Measurements from ENCODE around the gene COQ9.

The COQ9 gene

GRCh38 chr16:57422026-57422944 is 25.0 kb upstream of the COQ9 start:
- H3K9ac ChIP-seq (ENCODE audit: low read length): no peak overlapping the region
- H3K4me2 ChIP-seq (ENCODE audit: low read length): no peak overlapping the region
- no peak overlapping the region for H4K5ac ChIP-seq (ENCODE audit: low read length)
- H2BK120ac ChIP-seq (ENCODE audit: low read depth, low read length): no peak overlapping the region
- no peak overlapping the region for H3K4ac ChIP-seq (ENCODE audit: low read depth, low read length)
- no peaks in the 10 kb centered on the region for H3K27me3 ChIP-seq (ENCODE audit: insufficient read depth, low read length, poor library complexity)
- H3K56ac ChIP-seq (ENCODE audit: low read length): no peak overlapping the region
- H3K79me2 ChIP-seq (ENCODE audit: control insufficient read depth, insufficient read depth, low read length): no peaks in the 10 kb centered on the region
- H2AK5ac ChIP-seq (ENCODE audit: low read length): no peak overlapping the region
- H3K27ac ChIP-seq (ENCODE audit: low read depth, low read length): no peak overlapping the region
- H3K4me3 ChIP-seq (ENCODE audit: low read length): no peak overlapping the region
- peak; percentile 74 for DNase-seq
- no CpG with 5 or more reads among the region's 10 CpGs for WGBS (ENCODE audit: extremely low coverage, insufficient coverage, low lambda C conversion rate)
- H2BK5ac ChIP-seq (ENCODE audit: low read length): no peak overlapping the region
- H3K4me1 ChIP-seq (ENCODE audit: control insufficient read depth, low read depth, low read length): peaks cover 7% of the 10 kb centered on the region
- H3K36me3 ChIP-seq (ENCODE audit: control insufficient read depth, insufficient read depth, low read length): no peaks in the 10 kb centered on the region
- H3K79me1 ChIP-seq (ENCODE audit: low read length): no peaks in the 10 kb centered on the region
- H4K8ac ChIP-seq (ENCODE audit: low read depth, low read length): no peak overlapping the region
- no peak overlapping the region for H3K23ac ChIP-seq (ENCODE audit: low read length)
- no peak overlapping the region for H3K18ac ChIP-seq (ENCODE audit: low read length)
- H2BK15ac ChIP-seq (replicated peaks; ENCODE audit: low read depth): no peak overlapping the region

GRCh38 chr16:57423152-57423551 is 24.1 kb upstream of the COQ9 start:
- no peaks in the 10 kb centered on the region for H3K79me2 ChIP-seq (ENCODE audit: control insufficient read depth, insufficient read depth, low read length)
- no peaks in the 10 kb centered on the region for H3K79me1 ChIP-seq (ENCODE audit: low read length)
- H3K4me1 ChIP-seq (ENCODE audit: control insufficient read depth, low read depth, low read length): peaks cover 5% of the 10 kb centered on the region
- peaks cover under 1% of the 10 kb centered on the region for H3K36me3 ChIP-seq (ENCODE audit: control insufficient read depth, insufficient read depth, low read length)
- no peak overlapping the region for H2BK15ac ChIP-seq (replicated peaks; ENCODE audit: low read depth)
- H3K23ac ChIP-seq (ENCODE audit: low read length): no peak overlapping the region
- H4K5ac ChIP-seq (ENCODE audit: low read length): no peak overlapping the region
- no peak overlapping the region for H3K18ac ChIP-seq (ENCODE audit: low read length)
- H4K8ac ChIP-seq (ENCODE audit: low read depth, low read length): no peak overlapping the region
- WGBS (ENCODE audit: extremely low coverage, insufficient coverage, low lambda C conversion rate): no CpG with 5 or more reads among the region's 2 CpGs
- no peak overlapping the region for H3K27ac ChIP-seq (ENCODE audit: low read depth, low read length)
- no peak overlapping the region for H2AK5ac ChIP-seq (ENCODE audit: low read length)
- no peak overlapping the region for H3K4me2 ChIP-seq (ENCODE audit: low read length)
- H3K56ac ChIP-seq (ENCODE audit: low read length): peak overlapping the region; percentile 3
- no peak overlapping the region for H3K9ac ChIP-seq (ENCODE audit: low read length)
- no peaks in the 10 kb centered on the region for H3K27me3 ChIP-seq (ENCODE audit: insufficient read depth, low read length, poor library complexity)
- H3K4me3 ChIP-seq (ENCODE audit: low read length): no peak overlapping the region
- no peak for DNase-seq
- no peak overlapping the region for H3K4ac ChIP-seq (ENCODE audit: low read depth, low read length)
- H2BK120ac ChIP-seq (ENCODE audit: low read depth, low read length): no peak overlapping the region
- no peak overlapping the region for H2BK5ac ChIP-seq (ENCODE audit: low read length)

DNA sequence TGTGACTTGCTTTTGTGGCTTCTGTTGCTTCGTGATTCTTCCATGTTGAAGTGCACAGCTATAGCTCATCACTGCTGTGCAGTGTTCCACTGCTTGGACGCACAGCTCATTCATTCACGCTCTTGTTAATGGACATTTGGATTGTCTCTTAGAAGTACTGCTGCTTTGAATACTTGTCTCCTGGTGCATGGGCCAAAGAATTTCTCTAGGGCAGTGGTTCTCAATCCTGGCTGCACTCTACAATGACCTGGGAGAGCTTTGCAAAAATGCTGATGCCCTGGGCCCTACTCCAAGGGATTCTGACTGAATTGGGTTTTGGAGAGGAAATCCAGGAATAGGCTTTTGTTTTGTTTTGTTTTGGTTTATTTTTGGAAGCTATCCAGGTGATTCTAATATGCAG is 22.7 kb upstream of the COQ9 start:
- Histone ChIP-seq H2AK5ac (ENCODE audit: low read length) (no peak overlapping the region), H2BK120ac (ENCODE audit: low read depth, low read length) (no peak overlapping the region), H3K79me1 (ENCODE audit: low read length) (no peaks in the 10 kb centered on the region), H2BK5ac (ENCODE audit: low read length) (no peak overlapping the region), H2BK15ac (replicated peaks; ENCODE audit: low read depth) (no peak overlapping the region), H4K5ac (ENCODE audit: low read length) (no peak overlapping the region), H3K4me3 (ENCODE audit: low read length) (no peak overlapping the region), H3K36me3 (ENCODE audit: control insufficient read depth, insufficient read depth, low read length) (peaks cover 2% of the 10 kb centered on the region), H3K27ac (ENCODE audit: low read depth, low read length) (no peak overlapping the region), H3K4me1 (ENCODE audit: control insufficient read depth, low read depth, low read length) (no peaks in the 10 kb centered on the region), H3K18ac (ENCODE audit: low read length) (no peak overlapping the region), H3K9ac (ENCODE audit: low read length) (no peak overlapping the region), H4K8ac (ENCODE audit: low read depth, low read length) (no peak overlapping the region), H3K4me2 (ENCODE audit: low read length) (no peak overlapping the region), H3K27me3 (ENCODE audit: insufficient read depth, low read length, poor library complexity) (no peaks in the 10 kb centered on the region), H3K56ac (ENCODE audit: low read length) (no peak overlapping the region), H3K23ac (ENCODE audit: low read length) (no peak overlapping the region), H3K4ac (ENCODE audit: low read depth, low read length) (no peak overlapping the region), H3K79me2 (ENCODE audit: control insufficient read depth, insufficient read depth, low read length) (no peaks in the 10 kb centered on the region)
- no peak for DNase-seq
- no CpG with 5 or more reads among the region's 3 CpGs for WGBS (ENCODE audit: extremely low coverage, insufficient coverage, low lambda C conversion rate)

DNA sequence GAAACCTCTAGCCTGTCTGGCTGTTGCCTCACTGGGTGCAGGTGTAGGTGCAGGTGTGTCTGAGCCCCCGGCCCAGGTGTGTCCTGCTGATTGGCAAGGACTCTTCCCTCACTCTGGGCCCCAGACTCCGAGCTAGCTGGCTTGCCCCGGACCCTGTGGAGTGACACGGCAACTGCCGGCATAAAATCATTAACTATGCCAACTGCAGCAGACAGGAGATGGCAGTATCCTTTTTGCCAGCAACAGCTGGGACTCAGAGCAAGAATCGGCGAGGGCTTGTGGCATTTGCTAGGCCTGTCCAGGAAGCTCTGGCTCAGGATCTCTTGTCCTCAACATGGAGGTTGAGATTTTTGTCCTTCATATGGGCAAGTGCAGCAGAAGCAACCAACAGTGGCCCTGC is 20.9 kb upstream of the COQ9 start:
- H4K8ac ChIP-seq (ENCODE audit: low read depth, low read length): no peak overlapping the region
- H3K36me3 ChIP-seq (ENCODE audit: control insufficient read depth, insufficient read depth, low read length): peaks cover 4% of the 10 kb centered on the region
- no peak overlapping the region for H3K23ac ChIP-seq (ENCODE audit: low read length)
- no peak overlapping the region for H2BK5ac ChIP-seq (ENCODE audit: low read length)
- no peak overlapping the region for H3K4me2 ChIP-seq (ENCODE audit: low read length)
- H3K4me1 ChIP-seq (ENCODE audit: control insufficient read depth, low read depth, low read length): no peaks in the 10 kb centered on the region
- no peaks in the 10 kb centered on the region for H3K27me3 ChIP-seq (ENCODE audit: insufficient read depth, low read length, poor library complexity)
- no peak overlapping the region for H2BK15ac ChIP-seq (replicated peaks; ENCODE audit: low read depth)
- no peak overlapping the region for H3K4me3 ChIP-seq (ENCODE audit: low read length)
- H3K79me2 ChIP-seq (ENCODE audit: control insufficient read depth, insufficient read depth, low read length): no peaks in the 10 kb centered on the region
- no peak overlapping the region for H3K4ac ChIP-seq (ENCODE audit: low read depth, low read length)
- H3K56ac ChIP-seq (ENCODE audit: low read length): no peak overlapping the region
- H3K9ac ChIP-seq (ENCODE audit: low read length): no peak overlapping the region
- no CpG with 5 or more reads among the region's 7 CpGs for WGBS (ENCODE audit: extremely low coverage, insufficient coverage, low lambda C conversion rate)
- H2AK5ac ChIP-seq (ENCODE audit: low read length): no peak overlapping the region
- no peak overlapping the region for H3K18ac ChIP-seq (ENCODE audit: low read length)
- no peaks in the 10 kb centered on the region for H3K79me1 ChIP-seq (ENCODE audit: low read length)
- H3K27ac ChIP-seq (ENCODE audit: low read depth, low read length): no peak overlapping the region
- no peak overlapping the region for H4K5ac ChIP-seq (ENCODE audit: low read length)
- DNase-seq: no peak
- H2BK120ac ChIP-seq (ENCODE audit: low read depth, low read length): no peak overlapping the region

GRCh38 chr16:57427307-57427706 is 20.0 kb upstream of the COQ9 start:
- Histone ChIP-seq H2BK15ac (replicated peaks; ENCODE audit: low read depth) (no peak overlapping the region), H3K4me2 (ENCODE audit: low read length) (no peak overlapping the region), H3K9ac (ENCODE audit: low read length) (no peak overlapping the region), H3K4me3 (ENCODE audit: low read length) (no peak overlapping the region), H3K18ac (ENCODE audit: low read length) (no peak overlapping the region), H3K4me1 (ENCODE audit: control insufficient read depth, low read depth, low read length) (no peaks in the 10 kb centered on the region), H3K4ac (ENCODE audit: low read depth, low read length) (no peak overlapping the region), H3K27ac (ENCODE audit: low read depth, low read length) (no peak overlapping the region), H3K79me1 (ENCODE audit: low read length) (no peaks in the 10 kb centered on the region), H4K8ac (ENCODE audit: low read depth, low read length) (no peak overlapping the region), H3K36me3 (ENCODE audit: control insufficient read depth, insufficient read depth, low read length) (peaks cover 6% of the 10 kb centered on the region), H4K5ac (ENCODE audit: low read length) (no peak overlapping the region), H2BK5ac (ENCODE audit: low read length) (no peak overlapping the region), H3K79me2 (ENCODE audit: control insufficient read depth, insufficient read depth, low read length) (no peaks in the 10 kb centered on the region), H3K56ac (ENCODE audit: low read length) (no peak overlapping the region), H3K23ac (ENCODE audit: low read length) (no peak overlapping the region), H2AK5ac (ENCODE audit: low read length) (no peak overlapping the region), H2BK120ac (ENCODE audit: low read depth, low read length) (no peak overlapping the region), H3K27me3 (ENCODE audit: insufficient read depth, low read length, poor library complexity) (no peaks in the 10 kb centered on the region)
- WGBS (ENCODE audit: extremely low coverage, insufficient coverage, low lambda C conversion rate): no CpG with 5 or more reads among the region's 8 CpGs
- DNase-seq: peak; percentile 54

GRCh38 chr16:57427824-57428223 is 19.5 kb upstream of the COQ9 start:
- no peak overlapping the region for H2BK120ac ChIP-seq (ENCODE audit: low read depth, low read length)
- no peak overlapping the region for H3K9ac ChIP-seq (ENCODE audit: low read length)
- no peaks in the 10 kb centered on the region for H3K4me1 ChIP-seq (ENCODE audit: control insufficient read depth, low read depth, low read length)
- H3K4ac ChIP-seq (ENCODE audit: low read depth, low read length): no peak overlapping the region
- no peaks in the 10 kb centered on the region for H3K27me3 ChIP-seq (ENCODE audit: insufficient read depth, low read length, poor library complexity)
- no peak overlapping the region for H2BK5ac ChIP-seq (ENCODE audit: low read length)
- H3K56ac ChIP-seq (ENCODE audit: low read length): no peak overlapping the region
- H2AK5ac ChIP-seq (ENCODE audit: low read length): no peak overlapping the region
- no peak overlapping the region for H3K27ac ChIP-seq (ENCODE audit: low read depth, low read length)
- H3K4me2 ChIP-seq (ENCODE audit: low read length): no peak overlapping the region
- H4K5ac ChIP-seq (ENCODE audit: low read length): no peak overlapping the region
- no peak overlapping the region for H3K18ac ChIP-seq (ENCODE audit: low read length)
- H3K79me1 ChIP-seq (ENCODE audit: low read length): no peaks in the 10 kb centered on the region
- no peak overlapping the region for H2BK15ac ChIP-seq (replicated peaks; ENCODE audit: low read depth)
- no peak for DNase-seq
- H3K79me2 ChIP-seq (ENCODE audit: control insufficient read depth, insufficient read depth, low read length): no peaks in the 10 kb centered on the region
- H3K36me3 ChIP-seq (ENCODE audit: control insufficient read depth, insufficient read depth, low read length): peaks cover 6% of the 10 kb centered on the region
- no peak overlapping the region for H3K4me3 ChIP-seq (ENCODE audit: low read length)
- H3K23ac ChIP-seq (ENCODE audit: low read length): no peak overlapping the region
- H4K8ac ChIP-seq (ENCODE audit: low read depth, low read length): no peak overlapping the region

Measured in mesendoderm (in vitro differentiated cells).